GM19238 (cell line): Measurements from ENCODE around the gene MDC1.
"Not testable (repeated sequence)": the region's sequence is repeated elsewhere in the genome, so short reads cannot be mapped to it uniquely, and the experiment has no call there.

Experiments
- DNase-seq: peaks from one replicate; pipeline ENCODE4 v3.0.0; 2011; ENCODE audit warnings: low spot score; ENCODE audit not compliant: insufficient read length

The MDC1 gene, protein sequence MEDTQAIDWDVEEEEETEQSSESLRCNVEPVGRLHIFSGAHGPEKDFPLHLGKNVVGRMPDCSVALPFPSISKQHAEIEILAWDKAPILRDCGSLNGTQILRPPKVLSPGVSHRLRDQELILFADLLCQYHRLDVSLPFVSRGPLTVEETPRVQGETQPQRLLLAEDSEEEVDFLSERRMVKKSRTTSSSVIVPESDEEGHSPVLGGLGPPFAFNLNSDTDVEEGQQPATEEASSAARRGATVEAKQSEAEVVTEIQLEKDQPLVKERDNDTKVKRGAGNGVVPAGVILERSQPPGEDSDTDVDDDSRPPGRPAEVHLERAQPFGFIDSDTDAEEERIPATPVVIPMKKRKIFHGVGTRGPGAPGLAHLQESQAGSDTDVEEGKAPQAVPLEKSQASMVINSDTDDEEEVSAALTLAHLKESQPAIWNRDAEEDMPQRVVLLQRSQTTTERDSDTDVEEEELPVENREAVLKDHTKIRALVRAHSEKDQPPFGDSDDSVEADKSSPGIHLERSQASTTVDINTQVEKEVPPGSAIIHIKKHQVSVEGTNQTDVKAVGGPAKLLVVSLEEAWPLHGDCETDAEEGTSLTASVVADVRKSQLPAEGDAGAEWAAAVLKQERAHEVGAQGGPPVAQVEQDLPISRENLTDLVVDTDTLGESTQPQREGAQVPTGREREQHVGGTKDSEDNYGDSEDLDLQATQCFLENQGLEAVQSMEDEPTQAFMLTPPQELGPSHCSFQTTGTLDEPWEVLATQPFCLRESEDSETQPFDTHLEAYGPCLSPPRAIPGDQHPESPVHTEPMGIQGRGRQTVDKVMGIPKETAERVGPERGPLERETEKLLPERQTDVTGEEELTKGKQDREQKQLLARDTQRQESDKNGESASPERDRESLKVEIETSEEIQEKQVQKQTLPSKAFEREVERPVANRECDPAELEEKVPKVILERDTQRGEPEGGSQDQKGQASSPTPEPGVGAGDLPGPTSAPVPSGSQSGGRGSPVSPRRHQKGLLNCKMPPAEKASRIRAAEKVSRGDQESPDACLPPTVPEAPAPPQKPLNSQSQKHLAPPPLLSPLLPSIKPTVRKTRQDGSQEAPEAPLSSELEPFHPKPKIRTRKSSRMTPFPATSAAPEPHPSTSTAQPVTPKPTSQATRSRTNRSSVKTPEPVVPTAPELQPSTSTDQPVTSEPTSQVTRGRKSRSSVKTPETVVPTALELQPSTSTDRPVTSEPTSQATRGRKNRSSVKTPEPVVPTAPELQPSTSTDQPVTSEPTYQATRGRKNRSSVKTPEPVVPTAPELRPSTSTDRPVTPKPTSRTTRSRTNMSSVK (N-terminal part only)

GRCh38 chr6:30717129-30717844 is at the start of gene MDC1:
TSS of gene MDC1 (minus strand) at chr6:30717281. CDS start at chr6:30715175, 2,106 bp downstream.
- peak; percentile 87 for DNase-seq

GRCh38 chr6:30766461-30767157 is 49.5 kb upstream of the MDC1 start:
- no peak for DNase-seq

DNA sequence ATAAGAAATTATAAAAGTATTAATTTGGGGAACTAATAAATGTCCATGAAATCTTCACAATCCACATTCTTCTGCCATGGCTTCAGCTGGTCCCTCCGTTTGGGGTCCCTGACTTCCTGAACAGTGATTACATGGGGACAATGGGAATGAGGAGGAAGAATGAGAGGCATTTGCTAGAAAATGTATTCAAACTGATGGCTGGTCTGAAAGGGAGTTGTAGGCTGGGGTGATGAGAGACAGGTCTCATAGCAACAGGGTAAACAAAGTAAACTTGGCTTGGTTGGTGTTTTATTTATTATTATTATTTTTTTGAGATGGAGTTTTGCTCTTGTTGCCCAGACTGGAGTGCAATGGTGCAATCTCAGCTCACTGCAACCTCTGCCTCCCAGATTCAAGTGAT is 48.4 kb upstream of the MDC1 start:
- not testable (repeated sequence) for DNase-seq

GRCh38 chr6:30764490-30765043 is 47.5 kb upstream of the MDC1 start:
- DNase-seq: not testable (repeated sequence)

DNA sequence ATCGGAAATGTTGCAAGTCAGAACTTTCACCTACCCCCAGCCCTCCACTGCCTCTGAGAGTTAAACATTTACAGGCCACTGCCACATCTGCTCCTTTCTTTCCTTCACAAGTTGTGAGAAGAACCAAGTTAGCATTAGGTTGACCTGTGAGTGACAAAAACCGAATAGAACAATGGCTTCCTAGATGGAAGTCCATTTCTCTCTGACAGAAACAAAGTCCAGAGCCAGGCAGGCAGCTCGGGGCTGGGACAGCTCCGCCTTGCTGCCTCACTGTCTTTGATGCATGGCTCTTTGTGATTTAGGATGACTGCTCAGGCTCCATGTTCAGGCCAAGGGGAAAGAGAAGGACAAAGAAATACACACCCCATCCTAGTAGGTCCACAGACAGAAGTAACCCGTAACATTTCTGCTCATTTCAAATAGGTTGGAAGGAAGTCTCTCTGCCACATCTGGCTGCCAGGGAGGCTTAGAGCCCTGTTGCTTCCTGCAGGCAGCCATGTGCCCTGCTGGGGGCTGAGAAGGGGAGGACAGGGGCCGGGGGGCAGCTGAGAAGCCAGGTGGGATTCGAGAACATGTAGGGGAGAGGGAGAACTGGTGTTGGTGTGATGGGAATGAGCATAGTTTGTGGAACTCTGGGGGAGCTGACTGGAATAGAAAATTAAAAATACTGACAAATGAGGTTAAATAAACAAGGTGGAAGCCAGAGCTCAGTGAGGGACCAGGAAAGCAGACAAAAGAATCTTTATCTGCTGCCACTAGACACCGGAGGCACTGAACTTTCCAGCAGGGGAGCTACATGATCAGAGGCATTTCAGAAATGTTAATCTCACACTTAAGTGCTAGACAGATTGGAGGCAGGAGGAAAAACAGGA is 46.8 kb upstream of the MDC1 start:
- DNase-seq: peak; percentile 54

- DNase-seq: no peak
Measured at GRCh38 chr6:30763155-30763617, 46.1 kb upstream of the MDC1 start.

DNA sequence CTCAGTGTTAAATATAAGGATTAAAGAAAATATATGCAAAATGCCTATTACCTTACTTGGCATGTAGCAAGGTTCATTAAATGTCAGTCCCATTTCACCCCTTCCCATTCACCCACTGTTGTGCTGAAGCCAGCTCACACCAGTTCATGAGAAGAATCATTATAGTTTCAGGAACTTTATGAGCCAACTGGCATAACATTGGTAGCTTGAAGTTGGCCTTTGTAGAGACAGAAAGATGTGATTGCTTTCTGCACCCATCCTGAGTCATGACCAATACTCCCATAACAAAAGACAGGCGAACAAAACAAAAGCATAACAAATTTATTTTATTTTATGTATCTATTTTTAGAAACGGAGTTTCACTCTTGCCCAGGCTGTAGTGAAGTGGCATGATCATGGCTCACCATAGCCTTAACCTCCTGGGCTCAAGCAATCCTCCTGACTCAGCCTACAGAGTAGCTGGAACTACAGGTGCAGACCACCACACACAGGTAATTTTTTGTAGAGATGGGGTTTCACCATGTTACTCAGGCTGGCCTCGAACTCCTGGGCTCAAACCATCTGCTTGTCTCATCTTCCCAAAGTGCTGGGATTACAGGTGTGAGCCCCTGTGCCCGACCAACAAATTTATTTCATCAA is 44.8 kb upstream of the MDC1 start:
- DNase-seq: no peak

DNA sequence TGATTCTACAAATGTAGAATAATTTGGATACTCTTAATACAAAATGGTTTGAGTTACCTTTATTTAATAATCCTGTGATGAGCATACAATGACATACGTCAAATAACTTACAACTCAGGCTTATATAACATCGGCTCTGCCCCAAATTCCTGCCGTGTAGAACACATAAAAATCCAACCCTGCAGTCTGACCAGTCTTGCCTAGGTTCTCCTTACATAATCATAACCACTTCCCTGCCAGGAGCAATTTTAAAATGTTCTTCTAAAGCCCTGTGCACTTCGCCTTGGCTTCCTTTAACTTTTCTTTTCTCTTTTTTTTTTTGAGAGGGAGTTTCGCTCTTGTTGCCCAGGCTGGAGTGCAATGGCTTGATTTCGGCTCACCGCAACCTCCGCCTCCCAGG is 43.5 kb upstream of the MDC1 start:
- DNase-seq: no peak

GRCh38 chr6:30759575-30760239 is 42.6 kb upstream of the MDC1 start:
- DNase-seq: no peak

DNA sequence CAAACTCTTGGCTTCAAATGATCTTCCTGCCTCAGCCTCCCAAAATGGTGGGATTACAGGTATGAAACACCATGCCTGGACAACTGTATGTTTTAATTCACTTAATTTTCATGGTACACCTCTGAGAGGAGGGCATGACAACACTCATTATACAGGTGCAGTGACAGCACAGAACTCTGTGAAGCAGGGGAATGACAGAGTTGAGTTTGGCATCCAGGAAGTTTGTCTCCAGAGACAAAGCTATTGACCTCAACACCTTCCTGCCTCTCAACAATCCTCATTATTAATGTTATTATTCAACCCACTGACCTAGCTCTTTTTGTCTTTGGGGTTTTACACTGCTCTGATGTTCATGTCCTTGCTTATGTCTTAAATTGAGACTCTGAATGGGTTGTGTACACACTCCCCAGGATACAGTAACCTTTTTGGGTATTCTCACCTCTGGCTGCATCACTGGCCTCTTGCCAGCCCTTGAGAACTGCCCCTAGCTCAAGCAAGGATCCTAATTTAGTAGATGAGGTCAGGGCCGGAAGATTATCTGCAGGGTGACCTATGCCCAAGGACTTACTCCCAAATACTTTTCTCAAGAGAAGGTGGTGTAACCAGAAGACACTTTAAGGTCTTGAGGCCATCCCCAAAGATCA is 40.3 kb upstream of the MDC1 start:
- no peak for DNase-seq

DNA sequence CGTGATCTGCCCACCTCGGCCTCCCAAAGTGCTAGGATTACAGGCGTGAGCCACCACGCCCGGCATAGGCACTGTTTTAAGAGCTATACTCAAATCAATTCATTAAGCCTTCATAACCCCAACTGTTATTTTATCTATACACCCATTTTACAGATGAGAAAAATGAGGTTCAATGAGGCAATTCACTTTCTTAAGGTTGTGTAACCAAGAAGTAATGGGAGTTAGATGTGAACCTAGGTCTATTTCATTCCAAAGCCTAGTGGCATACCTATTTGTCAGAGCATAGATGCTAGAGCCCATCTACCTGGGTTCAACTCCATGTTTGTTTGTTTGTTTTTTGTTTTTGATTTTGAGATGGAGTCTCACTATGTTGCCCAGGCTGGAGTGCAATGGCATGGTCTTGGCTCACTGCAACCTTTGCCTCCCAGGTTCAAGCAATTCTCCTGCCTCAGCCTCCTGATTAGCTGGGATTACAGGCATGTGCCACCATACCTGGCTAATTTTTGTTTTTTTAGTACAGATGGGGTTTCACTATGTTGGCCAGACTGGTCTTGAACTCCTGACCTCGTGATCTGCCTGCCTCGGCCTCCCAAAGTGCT is 39.4 kb upstream of the MDC1 start:
- DNase-seq: not testable (repeated sequence)

DNA sequence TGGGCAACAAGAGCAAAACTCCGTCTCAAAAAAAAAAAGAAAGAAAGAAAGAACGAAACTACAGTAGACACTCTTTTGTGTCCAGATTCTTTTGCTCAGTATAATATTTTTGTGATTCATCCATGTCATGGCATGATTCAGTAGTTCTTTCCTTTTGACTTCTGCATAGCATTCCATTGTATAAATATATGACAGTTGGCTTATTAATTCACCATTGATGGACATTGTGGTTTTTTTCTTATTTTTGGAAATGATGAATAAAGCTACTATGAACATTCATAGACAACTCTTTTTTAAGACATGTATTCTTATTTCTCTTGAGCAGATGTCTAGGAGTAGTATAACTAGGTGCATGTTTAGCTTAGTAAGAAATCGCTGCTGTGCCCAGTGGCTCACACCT is 37.5 kb upstream of the MDC1 start:
- no peak for DNase-seq

DNA sequence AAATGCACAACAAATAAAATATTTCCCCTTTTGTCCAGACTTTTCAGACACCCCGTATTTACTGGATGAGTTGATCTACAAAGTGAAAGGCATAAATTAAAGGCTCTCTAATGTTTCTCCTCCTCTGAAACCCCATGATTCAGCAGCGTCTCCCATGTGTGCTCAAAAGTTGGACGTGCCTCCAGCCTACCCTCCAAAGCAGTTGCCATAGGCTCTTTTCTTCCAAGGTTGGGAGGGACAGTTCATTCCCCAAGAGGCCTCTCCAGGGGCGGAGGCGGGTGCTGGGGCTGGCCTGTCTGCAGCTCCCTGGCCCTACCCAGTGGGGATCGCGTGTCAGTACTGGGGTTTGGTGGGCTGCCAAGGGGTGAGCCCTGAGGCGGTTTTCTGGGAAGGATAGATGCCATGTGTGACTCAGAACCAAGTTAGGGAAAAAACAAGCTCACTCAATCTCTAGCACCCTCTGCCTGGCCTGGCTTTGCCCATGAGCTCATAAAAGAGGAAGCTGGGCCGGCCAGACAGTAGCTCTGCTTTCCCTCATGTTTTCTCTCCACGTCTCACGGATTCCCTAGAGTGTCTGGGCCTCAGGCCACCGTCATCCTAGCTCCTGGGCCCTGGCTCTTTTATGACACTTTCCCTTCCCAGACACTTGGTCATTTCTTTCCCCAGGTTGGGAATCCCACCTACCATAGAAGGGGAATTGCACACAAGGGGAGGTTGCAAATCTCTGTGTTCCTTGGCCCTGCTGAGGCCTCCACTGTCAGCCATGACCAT is 35.3 kb upstream of the MDC1 start:
- no peak for DNase-seq

DNA sequence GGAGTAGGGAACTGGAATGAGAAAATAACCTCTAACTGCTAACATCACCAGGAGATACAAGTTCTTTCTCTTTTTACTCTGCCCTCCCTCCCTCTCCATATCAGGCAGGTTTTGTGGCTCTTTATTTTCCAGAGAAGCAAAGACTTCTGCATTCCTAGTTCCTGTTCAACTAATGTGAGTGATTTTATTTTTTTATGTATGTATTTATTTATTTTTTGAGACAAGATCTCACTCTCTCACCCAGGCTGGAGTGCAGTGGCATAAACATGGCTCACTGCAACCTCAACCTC is 33.2 kb upstream of the MDC1 start:
- DNase-seq: no peak

DNA sequence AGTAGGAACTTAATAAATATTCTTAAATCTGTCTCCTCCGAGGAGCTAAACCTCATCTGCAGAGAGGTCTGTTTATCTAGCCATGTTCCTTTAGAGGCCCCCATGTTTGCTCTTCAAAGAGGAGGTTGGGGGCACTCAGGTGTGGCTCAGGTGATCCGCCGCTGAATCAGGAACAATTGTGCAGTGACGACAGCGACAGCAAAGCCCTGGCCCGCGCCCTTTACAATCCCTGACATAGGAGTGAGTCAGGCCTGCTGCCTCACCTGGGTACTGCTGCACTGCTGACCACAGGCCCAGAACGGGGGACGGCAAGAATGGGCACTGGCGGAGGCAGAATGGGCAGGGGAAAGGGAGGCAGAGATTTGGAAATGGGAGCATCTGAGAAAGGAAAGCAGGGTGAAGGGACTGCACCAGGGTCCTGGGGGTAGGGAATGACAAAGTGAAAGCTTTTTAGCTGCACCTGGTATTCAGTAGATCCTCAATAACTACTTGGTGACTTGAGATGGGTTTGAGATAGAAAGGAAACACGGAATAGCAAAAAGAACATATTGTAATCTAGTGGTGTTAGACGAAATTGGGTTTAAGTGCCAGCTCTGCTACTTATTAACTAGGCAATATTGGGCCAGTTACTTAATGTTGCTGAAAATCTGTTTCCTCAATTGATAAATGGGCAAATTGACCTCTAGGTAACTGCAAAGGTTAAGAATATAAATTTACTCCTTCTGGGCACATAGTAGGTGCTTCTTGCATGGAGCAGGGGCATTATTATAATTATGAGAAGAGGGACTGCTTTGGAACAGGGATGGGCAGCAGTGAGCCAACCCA is 32.7 kb upstream of the MDC1 start:
- DNase-seq: no peak
